GM12865 (cell line): ENCODE results near the gene STK16.

Experiments
- DNase-seq: peaks from one replicate; pipeline ENCODE4 v3.0.0; 2010; ENCODE audit warnings: low read depth
- H3K4me3 ChIP-seq: 2 replicates; pipeline ENCODE4 v1.5.1; 2011; ENCODE audit warnings: mild to moderate bottlenecking, low read depth, low read length, control low read depth
- CTCF ChIP-seq: IDR thresholded peaks from 2 replicates; pipeline ENCODE4 v1.5.1; 2011; ENCODE audit warnings: low read length, control low read depth, low read depth, inconsistent platforms; ENCODE audit not compliant: insufficient read depth; ENCODE audit errors: missing control alignments

STK16 gene

GRCh38 chr2:219247678-219248642 is 2.7 kb downstream of the STK16 start:
- DNase-seq, result peak; percentile 47
- no peak for TF ChIP-seq CTCF
- no peak overlapping the region for H3K4me3 ChIP-seq

DNA sequence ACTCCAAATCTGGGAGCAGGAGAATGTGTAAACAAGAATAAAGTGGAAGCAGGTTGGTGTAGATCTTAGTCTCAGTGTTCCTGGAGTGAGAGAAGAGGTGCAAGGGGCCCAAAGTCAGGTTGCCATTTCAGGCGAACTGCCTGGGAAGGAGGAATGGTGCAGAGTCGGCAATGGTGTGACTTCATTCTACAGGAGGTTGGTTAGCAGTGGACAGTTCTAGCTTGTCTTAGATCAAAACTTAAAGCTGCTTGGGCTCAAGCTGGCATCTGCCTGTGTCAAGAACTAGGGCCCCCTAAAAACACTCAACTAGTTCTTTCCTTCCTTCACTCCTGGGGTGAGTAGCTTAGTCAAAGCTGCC is 3.5 kb downstream of the STK16 start:
- no peak for DNase-seq
- H3K4me3 ChIP-seq, result peak overlapping the region; percentile 28

DNA sequence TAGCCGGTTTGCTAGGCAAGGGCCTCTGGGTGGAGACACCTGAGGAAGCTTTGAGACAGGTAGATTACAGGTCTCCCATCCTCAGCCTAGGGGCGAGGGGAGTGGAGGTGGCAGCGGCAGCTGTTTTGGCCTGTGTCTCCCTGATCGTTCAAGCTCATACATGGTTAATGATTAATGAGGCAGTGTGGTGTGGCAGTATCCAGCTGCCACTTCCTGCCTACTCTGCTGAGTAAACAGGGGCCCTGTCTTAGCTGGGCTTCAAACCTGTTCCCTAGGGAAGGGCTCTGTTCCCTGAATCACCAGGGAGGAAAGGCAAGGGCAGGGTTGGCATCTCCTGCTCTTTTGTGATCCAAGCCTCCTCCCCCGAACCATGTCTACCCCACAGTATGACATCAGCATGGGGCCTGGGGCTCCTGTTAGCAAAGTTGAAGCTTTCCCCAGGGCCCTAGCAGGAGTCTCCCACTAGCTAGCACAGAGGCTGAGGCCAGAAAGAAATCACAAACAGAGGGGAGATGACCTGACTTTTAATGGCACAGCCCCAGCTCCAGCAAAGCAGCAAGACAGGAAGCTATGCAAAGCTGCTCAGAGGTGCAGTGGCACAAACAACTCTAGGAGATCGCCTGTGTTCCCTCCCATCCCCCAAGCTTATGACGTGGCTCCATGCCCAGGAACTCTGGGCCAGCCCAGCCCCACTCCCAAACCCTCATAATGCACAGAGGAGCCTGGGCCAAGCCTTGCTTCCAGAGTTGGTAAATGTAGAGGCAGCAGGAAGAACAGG is 4.1 kb downstream of the STK16 start:
- DNase-seq, result peak; percentile 70
- TF ChIP-seq CTCF, result no peak
- peak overlapping the region; percentile 28 for H3K4me3 ChIP-seq

More for the DNA sequence above, 3.5 kb downstream of the STK16 start:
- TF ChIP-seq CTCF, result no peak

DNA sequence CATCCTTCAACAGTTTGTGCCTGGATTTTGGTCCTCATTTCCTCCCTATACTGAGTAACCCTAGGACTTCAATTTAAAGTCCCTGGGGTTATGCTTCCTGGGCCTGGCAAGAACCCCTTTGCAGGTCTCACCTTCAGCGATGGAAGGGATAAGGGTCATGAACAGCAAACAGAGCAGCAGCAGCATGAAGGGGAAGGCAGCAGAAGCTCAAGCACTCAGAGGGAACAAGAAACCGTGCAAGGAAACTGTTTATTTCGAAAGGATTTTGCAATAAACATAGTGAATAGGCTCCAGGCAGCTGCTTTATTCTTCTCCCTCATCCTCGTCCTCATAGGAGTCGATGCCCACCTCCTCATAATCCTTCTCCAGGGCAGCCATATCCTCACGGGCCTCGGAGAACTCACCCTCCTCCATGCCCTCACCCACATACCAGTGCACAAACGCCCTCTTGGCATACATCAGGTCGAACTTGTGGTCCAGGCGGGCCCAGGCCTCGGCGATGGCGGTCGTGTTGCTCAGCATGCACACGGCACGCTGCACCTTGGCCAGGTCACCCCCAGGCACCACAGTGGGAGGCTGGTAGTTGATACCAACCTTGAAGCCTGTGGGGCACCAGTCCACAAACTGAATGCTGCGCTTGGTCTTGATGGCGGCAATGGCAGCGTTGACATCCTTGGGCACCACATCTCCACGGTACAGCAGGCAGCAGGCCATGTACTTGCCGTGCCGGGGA is 4.9 kb downstream of the STK16 start:
- TF ChIP-seq CTCF, result no peak
- no peak for DNase-seq
- peak overlapping the region; percentile 10; the same call in 1 of the 2 replicates for H3K4me3 ChIP-seq

DNA sequence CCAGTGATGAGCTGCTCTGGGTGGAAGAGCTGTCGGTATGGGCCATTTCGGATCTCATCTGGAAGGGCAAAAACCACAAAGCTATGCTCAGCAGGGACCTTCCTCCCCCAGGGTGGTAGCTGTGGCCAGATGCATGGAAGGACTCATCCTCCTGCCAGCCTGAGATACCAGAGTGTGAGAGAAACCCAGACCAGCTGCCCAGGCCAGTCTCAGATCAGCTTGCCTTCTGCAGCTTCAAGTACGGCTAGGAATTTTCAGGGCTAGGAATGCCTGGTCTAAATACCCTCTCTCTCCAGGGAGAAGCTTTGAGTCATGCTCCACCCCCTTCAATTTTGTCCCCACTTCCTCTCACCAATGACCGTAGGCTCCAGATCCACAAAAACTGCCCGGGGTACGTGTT is 6.4 kb downstream of the STK16 start:
- DNase-seq, result no peak
- no peak overlapping the region for H3K4me3 ChIP-seq
- TF ChIP-seq CTCF, result no peak

- H3K4me3 ChIP-seq, result peak overlapping the region; percentile 76
- TF ChIP-seq CTCF, result no peak
- peak; percentile 18 for DNase-seq
Measured at GRCh38 chr2:219252084-219252483, 6.8 kb downstream of the STK16 start.
